OCI-M2 (cell line): Measurements from ENCODE around the gene HEXD.
"Not testable (repeated sequence)": the region's sequence is repeated elsewhere in the genome, so short reads cannot be mapped to it uniquely, and the experiment has no call there.

Source experiments
- DNase-seq: peaks from one replicate; lab custom pipeline; 2025; ENCODE audit not compliant: unreplicated experiment; lab: John Stamatoyannopoulos, UW

Gene HEXD

GRCh38 chr17:82382220-82382932 is 35.8 kb upstream of the HEXD start:
- DNase-seq = not testable (repeated sequence)

GRCh38 chr17:82382933-82383255 is 35.3 kb upstream of the HEXD start:
- no peak for DNase-seq

- no peak for DNase-seq
Measured at GRCh38 chr17:82383411-82383810, 34.7 kb upstream of the HEXD start.

GRCh38 chr17:82384051-82384729 is 34.0 kb upstream of the HEXD start:
- no peak for DNase-seq

- no peak for DNase-seq
Measured at GRCh38 chr17:82384730-82385481, 33.2 kb upstream of the HEXD start.

GRCh38 chr17:82385559-82386254 is 32.4 kb upstream of the HEXD start:
- DNase-seq = no peak

- no peak for DNase-seq
Measured at GRCh38 chr17:82386255-82386831, 31.8 kb upstream of the HEXD start.

GRCh38 chr17:82386881-82387704 is 31.1 kb upstream of the HEXD start:
- DNase-seq = no peak

- DNase-seq = no peak
Measured at GRCh38 chr17:82387705-82388106, 30.4 kb upstream of the HEXD start.

GRCh38 chr17:82388223-82388921 is 29.8 kb upstream of the HEXD start:
- no peak for DNase-seq

GRCh38 chr17:82388922-82389283 is 29.2 kb upstream of the HEXD start:
- no peak for DNase-seq

- no peak for DNase-seq
Measured at GRCh38 chr17:82389379-82389778, 28.8 kb upstream of the HEXD start.

- no peak for DNase-seq
Measured at GRCh38 chr17:82390015-82390859, 27.9 kb upstream of the HEXD start.

GRCh38 chr17:82390860-82391435 is 27.2 kb upstream of the HEXD start:
- no peak for DNase-seq

- no peak for DNase-seq
Measured at GRCh38 chr17:82391496-82392066, 26.6 kb upstream of the HEXD start.

- DNase-seq = no peak
Measured at GRCh38 chr17:82392209-82392920, 25.8 kb upstream of the HEXD start.

GRCh38 chr17:82392941-82393340 is 25.2 kb upstream of the HEXD start:
- DNase-seq = no peak

- no peak for DNase-seq
Measured at GRCh38 chr17:82394278-82394677, 23.9 kb upstream of the HEXD start.
